BLaER1 treated with 17β-estradiol and CSF1 and Interleukin-3, amounts not matched to agents 10 nM and 100 nM (cell line): ENCODE results near the gene MKNK1.
A peak's percentile ranks its signal among the peaks of the same experiment; 100 is the strongest.

ENCODE experiments used
- H3K27ac ChIP-seq, 11 experiments: shearing (Covaris generic); formaldehyde crosslinking; 2 replicates each; pipeline ENCODE4 v1.8.1; 2022
- H3K27me3 ChIP-seq, 11 experiments: shearing (Covaris generic); formaldehyde crosslinking; 2 replicates each; pipeline ENCODE4 v1.8.1; 2022
- H3K36me3 ChIP-seq, 11 experiments: shearing (Covaris generic); formaldehyde crosslinking; 2 replicates each; pipeline ENCODE4 v1.8.1; 2022
- H3K4me1 ChIP-seq, 10 experiments: shearing (Covaris generic); formaldehyde crosslinking; 2 replicates each; pipeline ENCODE4 v1.8.1; 2022
- H3K4me2 ChIP-seq, 11 experiments: shearing (Covaris generic); formaldehyde crosslinking; 2 replicates each; pipeline ENCODE4 v1.8.1; 2022
- H3K4me3 ChIP-seq, 10 experiments: shearing (Covaris generic); formaldehyde crosslinking; 2 replicates each; pipeline ENCODE4 v1.8.1; 2022
- H3K9ac ChIP-seq, 11 experiments: shearing (Covaris generic); formaldehyde crosslinking; 2 replicates each; pipeline ENCODE4 v1.8.1; 2022
- H3K9me3 ChIP-seq, 11 experiments: shearing (Covaris generic); formaldehyde crosslinking; replicated peaks in 1 of 11; 2 replicates each; pipeline ENCODE4 v1.8.1; 2022
- H4K20me1 ChIP-seq, 11 experiments: shearing (Covaris generic); formaldehyde crosslinking; 2 replicates each; pipeline ENCODE4 v1.8.1; 2022
- Cebpa-rat ChIP-seq, 11 experiments: shearing (Covaris generic); IDR thresholded peaks; 2 replicates each; pipeline ENCODE4 v1.8.1; 2022

Gene MKNK1

GRCh38 chr1:46596036-46596435 is 8.0 kb downstream of the MKNK1 start:
- H3K9ac ChIP-seq, result peak overlapping the region in 6 of 11 experiments; percentile 53 to 93 (median 82); a peak in 9 of 22 replicates
- peak overlapping the region in 8 of 11 experiments; percentile 79 to 99 (median 96); a peak in 17 of 22 replicates for H3K4me2 ChIP-seq
- TF ChIP-seq Cebpa-rat (IDR thresholded peaks at IDR 0.05), result no peak
- peaks cover 0 to 11% (median 0%) of the 10 kb centered on the region in 11 experiments; a peak in 3 of 22 replicates for H4K20me1 ChIP-seq
- H3K36me3 ChIP-seq, result peaks cover 31 to 60% (median 41%) of the 10 kb centered on the region in 11 experiments
- no peaks in the 10 kb centered on the region for H3K27me3 ChIP-seq
- H3K9me3 ChIP-seq, result peaks cover 0 to 6% (median 0%) of the 10 kb centered on the region in 11 experiments; a peak in 4 of 22 replicates
- H3K4me1 ChIP-seq, result peaks cover 37 to 97% (median 79%) of the 10 kb centered on the region in 10 experiments
- H3K4me3 ChIP-seq, result peak overlapping the region in 1 of 10 experiments; percentile 22; a peak in 1 of 20 replicates
- H3K27ac ChIP-seq, result peak overlapping the region in 8 of 11 experiments; percentile 71 to 99 (median 92); a peak in 15 of 22 replicates

- Histone ChIP-seq H3K27ac (peak overlapping the region; percentile 5 to 99 (median 87); a peak in 20 of 22 replicates), H3K9ac (peak overlapping the region in 10 of 11 experiments; percentile 2 to 94 (median 76); a peak in 18 of 22 replicates), H4K20me1 (peaks cover 0 to 11% (median 0%) of the 10 kb centered on the region in 11 experiments; a peak in 3 of 22 replicates), H3K36me3 (peaks cover 40 to 69% (median 50%) of the 10 kb centered on the region in 11 experiments), H3K4me2 (peak overlapping the region; percentile 78 to 99 (median 93)), H3K27me3 (no peaks in the 10 kb centered on the region), H3K4me3 (peak overlapping the region in 4 of 10 experiments; percentile 30 to 51 (median 38); a peak in 4 of 20 replicates), H3K4me1 (peaks cover 28 to 97% (median 69%) of the 10 kb centered on the region in 10 experiments), H3K9me3 (peaks cover 0 to 15% (median under 1%) of the 10 kb centered on the region in 11 experiments; a peak in 9 of 22 replicates)
- TF ChIP-seq Cebpa-rat (IDR thresholded peaks at IDR 0.05), result peak in 1 of 11 experiments; percentile 17; a peak in 1 of 22 replicates
Measured at GRCh38 chr1:46595127-46595526, 8.9 kb downstream of the MKNK1 start.

GRCh38 chr1:46594063-46594462 is 10.0 kb downstream of the MKNK1 start:
- Histone ChIP-seq H4K20me1 (peaks cover 0 to 14% (median 0%) of the 10 kb centered on the region in 11 experiments; a peak in 3 of 22 replicates), H3K4me2 (peak overlapping the region; percentile 78 to 97 (median 93)), H3K4me1 (peaks cover 18 to 96% (median 59%) of the 10 kb centered on the region in 10 experiments), H3K27ac (peak overlapping the region in 10 of 11 experiments; percentile 62 to 99 (median 89); a peak in 17 of 22 replicates), H3K36me3 (peaks cover 51 to 77% (median 61%) of the 10 kb centered on the region in 11 experiments), H3K27me3 (no peaks in the 10 kb centered on the region), H3K9me3 (peaks cover 0 to 25% (median 11%) of the 10 kb centered on the region in 11 experiments; a peak in 11 of 22 replicates), H3K4me3 (peak overlapping the region in 4 of 10 experiments; percentile 24 to 51 (median 37); a peak in 4 of 20 replicates), H3K9ac (peak overlapping the region in 7 of 11 experiments; percentile 61 to 94 (median 82); a peak in 13 of 22 replicates)
- TF ChIP-seq Cebpa-rat (IDR thresholded peaks at IDR 0.05), result 0 out of 22 replicates have a peak, but pooled peaks of 1 of the 11 experiments have one; percentile 33

GRCh38 chr1:46592823-46593222 is 11.2 kb downstream of the MKNK1 start:
- H3K27ac ChIP-seq, result peak overlapping the region in 6 of 11 experiments; percentile 28 to 99 (median 96); a peak in 10 of 22 replicates
- TF ChIP-seq Cebpa-rat (IDR thresholded peaks at IDR 0.05), result no peak
- peak overlapping the region in 5 of 11 experiments; percentile 88 to 96 (median 93); a peak in 10 of 22 replicates for H3K4me2 ChIP-seq
- H4K20me1 ChIP-seq, result peaks cover 0 to 16% (median 0%) of the 10 kb centered on the region in 11 experiments; a peak in 3 of 22 replicates
- H3K27me3 ChIP-seq, result no peaks in the 10 kb centered on the region
- peaks cover 0 to 29% (median 15%) of the 10 kb centered on the region in 11 experiments; a peak in 11 of 22 replicates for H3K9me3 ChIP-seq
- peak overlapping the region in 4 of 11 experiments; percentile 82 to 94 (median 93); a peak in 6 of 22 replicates for H3K9ac ChIP-seq
- no peak overlapping the region; a peak in 1 of 20 replicates for H3K4me3 ChIP-seq
- peaks cover 54 to 76% (median 64%) of the 10 kb centered on the region in 11 experiments for H3K36me3 ChIP-seq
- peaks cover 18 to 91% (median 47%) of the 10 kb centered on the region in 10 experiments for H3K4me1 ChIP-seq

GRCh38 chr1:46589529-46589928 is 14.5 kb downstream of the MKNK1 start:
- Histone ChIP-seq H3K9me3 (peaks cover 0 to 29% (median 15%) of the 10 kb centered on the region in 11 experiments; a peak in 11 of 22 replicates), H4K20me1 (peaks cover 0 to 12% (median under 1%) of the 10 kb centered on the region in 11 experiments; a peak in 5 of 22 replicates), H3K27me3 (no peaks in the 10 kb centered on the region), H3K4me2 (peak overlapping the region in 2 of 11 experiments; percentile 90 to 93; a peak in 2 of 22 replicates), H3K36me3 (peaks cover 81 to 95% (median 89%) of the 10 kb centered on the region in 11 experiments), H3K4me3 (no peak overlapping the region), H3K9ac (no peak overlapping the region), H3K27ac (peak overlapping the region in 1 of 11 experiments; percentile 13; a peak in 1 of 22 replicates), H3K4me1 (peaks cover 4 to 95% (median 21%) of the 10 kb centered on the region in 10 experiments)
- TF ChIP-seq Cebpa-rat (IDR thresholded peaks at IDR 0.05), result no peak

- Histone ChIP-seq H3K9me3 (peaks cover 0 to 29% (median 15%) of the 10 kb centered on the region in 11 experiments; a peak in 11 of 22 replicates), H3K4me1 (peaks cover 0 to 95% (median 16%) of the 10 kb centered on the region in 10 experiments; a peak in 15 of 20 replicates), H3K4me3 (no peak overlapping the region), H3K27me3 (no peaks in the 10 kb centered on the region), H3K4me2 (peak overlapping the region in 2 of 11 experiments; percentile 13 to 14; a peak in 3 of 22 replicates), H4K20me1 (peaks cover 0 to 18% (median 0%) of the 10 kb centered on the region in 11 experiments; a peak in 4 of 22 replicates), H3K27ac (peak overlapping the region in 1 of 11 experiments; percentile 11; a peak in 2 of 22 replicates), H3K36me3 (peaks cover 84 to 100% (median 94%) of the 10 kb centered on the region in 11 experiments), H3K9ac (no peak overlapping the region)
- no peak for TF ChIP-seq Cebpa-rat (IDR thresholded peaks at IDR 0.05)
Measured at GRCh38 chr1:46587069-46587468, 17.0 kb downstream of the MKNK1 start.

GRCh38 chr1:46585312-46585938 is 18.6 kb downstream of the MKNK1 start:
- Histone ChIP-seq H3K9ac (no peak overlapping the region), H3K4me2 (peak overlapping the region in 2 of 11 experiments; percentile 13 to 42; a peak in 3 of 22 replicates), H3K4me1 (peaks cover 0 to 95% (median 32%) of the 10 kb centered on the region in 10 experiments; a peak in 15 of 20 replicates), H3K36me3 (peaks cover 82 to 100% (median 92%) of the 10 kb centered on the region in 11 experiments), H3K27me3 (no peaks in the 10 kb centered on the region), H3K4me3 (no peak overlapping the region), H3K9me3 (peaks cover 0 to 18% (median 15%) of the 10 kb centered on the region in 11 experiments; a peak in 11 of 22 replicates), H3K27ac (peak overlapping the region in 1 of 11 experiments; percentile 10; a peak in 2 of 22 replicates), H4K20me1 (peaks cover 0 to 26% (median 0%) of the 10 kb centered on the region in 11 experiments; a peak in 4 of 22 replicates)
- TF ChIP-seq Cebpa-rat (IDR thresholded peaks at IDR 0.05), result no peak

GRCh38 chr1:46583494-46583893 is 20.6 kb downstream of the MKNK1 start:
- H4K20me1 ChIP-seq, result peaks cover 0 to 27% (median 0%) of the 10 kb centered on the region in 11 experiments; a peak in 4 of 22 replicates
- no peaks in the 10 kb centered on the region for H3K27me3 ChIP-seq
- H3K27ac ChIP-seq, result peak overlapping the region in 7 of 11 experiments; percentile 49 to 84 (median 74); a peak in 13 of 22 replicates
- no peak overlapping the region for H3K4me3 ChIP-seq
- H3K9ac ChIP-seq, result peak overlapping the region in 2 of 11 experiments; percentile 43 to 54; a peak in 2 of 22 replicates
- peaks cover 0 to 87% (median 41%) of the 10 kb centered on the region in 10 experiments; a peak in 15 of 20 replicates for H3K4me1 ChIP-seq
- H3K9me3 ChIP-seq, result no peaks in the 10 kb centered on the region
- H3K36me3 ChIP-seq, result peaks cover 84 to 100% (median 93%) of the 10 kb centered on the region in 11 experiments
- H3K4me2 ChIP-seq, result peak overlapping the region in 5 of 11 experiments; percentile 63 to 84 (median 83); a peak in 9 of 22 replicates
- TF ChIP-seq Cebpa-rat (IDR thresholded peaks at IDR 0.05), result no peak
